K562 (cell line): Measurements from ENCODE around the gene PUM1. TPM values are rescaled to one million over a fixed set of nuclear protein-coding genes. Genes with fewer than 3 reads are reported as not detected.

ENCODE experiments used
- ARID3A ChIP-seq: IDR thresholded peaks from 2 replicates; pipeline ENCODE4 v1.6.1; 2012; ENCODE audit warnings: low read depth, low read length, improper control_type of control experiment, borderline replicate concordance
- ATF4 ChIP-seq: fragments of 450-650 bp; formaldehyde crosslinking; IDR thresholded peaks from 2 replicates; pipeline ENCODE4 v1.4.0; 2022; ENCODE audit warnings: mild to moderate bottlenecking, moderate library complexity
- BRCA1 ChIP-seq, 2 experiments: fragments of 450-650 bp in 1 of 2; sonication (generic) in 1 of 2; formaldehyde crosslinking in 1 of 2; IDR thresholded peaks; 2 replicates each; pipeline versions ENCODE4 v1.5.0 to v1.6.1; 2017 to 2020; ENCODE audit warnings: mild to moderate bottlenecking in 1 of 2, missing genetic modification reagents in 1 of 2
- CHCHD3 ChIP-seq: fragments of 250-450 bp; sonication (Bioruptor Pico); IDR thresholded peaks from 2 replicates; pipeline ENCODE4 v2.1.2; 2022; ENCODE audit warnings: mild to moderate bottlenecking
- CREBBP ChIP-seq: IDR thresholded peaks from one replicate; pipeline ENCODE4 v1.6.1; 2012; ENCODE audit warnings: low read depth, mild to moderate bottlenecking, control low read depth, inconsistent platforms, low read length
- DACH1 ChIP-seq: fragments of 450-650 bp; IDR thresholded peaks from 2 replicates; pipeline ENCODE4 v1.6.1; 2018; ENCODE audit not compliant: partially characterized antibody
- ELF2 ChIP-seq: fragments of 250-450 bp; sonication (Bioruptor Pico); IDR thresholded peaks from 2 replicates; pipeline ENCODE4 v1.5.0; 2021; ENCODE audit warnings: mild to moderate bottlenecking
- ETV6 ChIP-seq, 3 experiments: fragments of 150-350 bp in 1 of 3; sonication (generic) in 1 of 3; formaldehyde crosslinking in 1 of 3; IDR thresholded peaks; 2 replicates each; pipeline versions ENCODE4 v1.6.1 to v1.8.0; 2014 to 2022; ENCODE audit warnings: borderline replicate concordance in 2 of 3, low read depth in 2 of 3, antibody characterized with exemption in 1 of 3, low read length in 1 of 3, mild to moderate bottlenecking in 1 of 3, missing genetic modification reagents in 1 of 3
- GATAD2B ChIP-seq: fragments of 450-650 bp; IDR thresholded peaks from 2 replicates; pipeline ENCODE4 v1.6.1; 2017; ENCODE audit warnings: mild to moderate bottlenecking, borderline replicate concordance
- POU5F1 ChIP-seq: fragments of 150-350 bp; IDR thresholded peaks from 2 replicates; pipeline ENCODE4 v1.6.1; 2014; ENCODE audit warnings: borderline replicate concordance, low read length, low read depth, mild to moderate bottlenecking; ENCODE audit not compliant: partially characterized antibody
- SLC30A9 ChIP-seq: fragments of 250-450 bp; sonication (Bioruptor Pico); IDR thresholded peaks from 2 replicates; pipeline ENCODE4 v1.8.0; 2022; ENCODE audit warnings: mild to moderate bottlenecking, moderate library complexity
- TAF9B ChIP-seq: fragments of 450-650 bp; IDR thresholded peaks from 2 replicates; pipeline ENCODE4 v1.6.1; 2018; ENCODE audit warnings: mild to moderate bottlenecking; ENCODE audit not compliant: partially characterized antibody
- XRCC3 ChIP-seq: fragments of 450-650 bp; IDR thresholded peaks from 2 replicates; pipeline ENCODE4 v1.6.1; 2017; ENCODE audit warnings: mild to moderate bottlenecking, moderate library complexity
- ZEB2 ChIP-seq: fragments of 450-650 bp; IDR thresholded peaks from 2 replicates; pipeline ENCODE4 v1.6.1; 2016
- ZNF146 ChIP-seq: IDR thresholded peaks from one replicate; pipeline ENCODE4 v1.6.1; 2018; ENCODE audit warnings: missing compliant biosample characterization; ENCODE audit not compliant: unreplicated experiment
- ZNF263 ChIP-seq: sonication (generic); formaldehyde crosslinking; IDR thresholded peaks from 2 replicates; pipeline ENCODE4 v1.8.0; 2022; ENCODE audit warnings: mild to moderate bottlenecking, missing genetic modification reagents, borderline replicate concordance
- ZNF436 ChIP-seq: fragments of 250-450, 450-650 bp; sonication (Bioruptor Pico); formaldehyde crosslinking; IDR thresholded peaks from 2 replicates; pipeline ENCODE4 v1.7.0; 2020; ENCODE audit warnings: mild to moderate bottlenecking
- ZNF696 ChIP-seq: fragments of 250-450 bp; sonication (Bioruptor Pico); conservative IDR thresholded peaks from 2 replicates; pipeline ENCODE4 v1.4.0; 2020; ENCODE audit warnings: mild to moderate bottlenecking, moderate library complexity
- polyA plus RNA-seq, 8 experiments: library from polyadenylated mRNA; depleted of rRNA in 4 of 8; stranded (reverse) in 5 of 8; unstranded in 3 of 8; fragments of >200 nt; fragmentation: Nextera tagmentation in 2 of 8; fragmentation: Illumina TruSeq in 1 of 8; extraction: Ambion mirVana in 2 of 8; extraction: Trizol in 1 of 8; gene quantifications; 2 replicates each; pipeline versions ENCODE4 v1.2.1 to v1.2.3, GENCODE V29; 2011 to 2014; ENCODE audit warnings: inconsistent platforms in 1 of 8, missing spikeins in 1 of 8
- total RNA-seq, 7 experiments: library from RNA; depleted of rRNA in 6 of 7; stranded (reverse); fragments of >200 nt in 6 of 7; fragmentation: Illumina TruSeq in 2 of 7; extraction: Trizol in 2 of 7; gene quantifications; 2 replicates each; pipeline versions ENCODE4 v1.2.1 to v1.2.3, GENCODE V29; 2011 to 2021; ENCODE audit warnings: low replicate concordance in 1 of 7
- TF ChIP-seq, protein P1 (sequence below): fragments of 450-650 bp; conservative IDR thresholded peaks from 2 replicates; pipeline ENCODE4 v1.6.1; 2016; ENCODE audit warnings: missing genetic modification characterization, low read depth, mild to moderate bottlenecking, control low read depth, missing compliant biosample characterization
- TF ChIP-seq, protein P2 (sequence below): fragments of 450-650 bp; IDR thresholded peaks from 2 replicates; pipeline ENCODE4 v1.7.1; 2018; ENCODE audit warnings: mild to moderate bottlenecking, low read depth; ENCODE audit not compliant: partially characterized antibody

Gene PUM1
- total and polyA plus RNA-seq, 9 of the 15 experiments (the other 6 are each of a cell fraction or from before 2014, with no cell fraction given): 37.7 to 104 (median 55.7) TPM

GRCh38 chr1:31062867-31063380 lies 2.6 kb downstream of the PUM1 start (continued):
- TF ChIP-seq ARID3A (no peak), SLC30A9 (CRISPR knock-in tag) (no peak), CHCHD3 (CRISPR knock-in tag) (no peak), ELF2 (no peak), BRCA1 (IDR thresholded peaks at IDR 0.05) (no peak), BRCA1 (CRISPR knock-in tag; IDR thresholded peaks at IDR 0.05) (no peak), ETV6 (IDR thresholded peaks at IDR 0.05; ENCODE audit: borderline replicate concordance in 1 of 2, low read depth in 2 of 2, low read length in 1 of 2) (no peak), ETV6 (CRISPR knock-in tag; IDR thresholded peaks at IDR 0.05; ENCODE audit: borderline replicate concordance) (no peak), CREBBP (no peak), GATAD2B (0 out of 2 replicates have a peak, but pooled peaks have one; percentile 35), ZNF696 (no peak), POU5F1 (no peak), TAF9B (no peak), ZNF146 (no peak), ZEB2 (no peak), ATF4 (CRISPR knock-in tag) (no peak), ZNF263 (CRISPR knock-in tag) (no peak), DACH1 (no peak), XRCC3 (no peak), ZNF436 (CRISPR knock-in tag) (no peak)
- TF ChIP-seq, protein P1, sequence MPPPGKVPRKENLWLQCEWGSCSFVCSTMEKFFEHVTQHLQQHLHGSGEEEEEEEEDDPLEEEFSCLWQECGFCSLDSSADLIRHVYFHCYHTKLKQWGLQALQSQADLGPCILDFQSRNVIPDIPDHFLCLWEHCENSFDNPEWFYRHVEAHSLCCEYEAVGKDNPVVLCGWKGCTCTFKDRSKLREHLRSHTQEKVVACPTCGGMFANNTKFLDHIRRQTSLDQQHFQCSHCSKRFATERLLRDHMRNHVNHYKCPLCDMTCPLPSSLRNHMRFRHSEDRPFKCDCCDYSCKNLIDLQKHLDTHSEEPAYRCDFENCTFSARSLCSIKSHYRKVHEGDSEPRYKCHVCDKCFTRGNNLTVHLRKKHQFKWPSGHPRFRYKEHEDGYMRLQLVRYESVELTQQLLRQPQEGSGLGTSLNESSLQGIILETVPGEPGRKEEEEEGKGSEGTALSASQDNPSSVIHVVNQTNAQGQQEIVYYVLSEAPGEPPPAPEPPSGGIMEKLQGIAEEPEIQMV (tag): no peak
- TF ChIP-seq, protein P2, sequence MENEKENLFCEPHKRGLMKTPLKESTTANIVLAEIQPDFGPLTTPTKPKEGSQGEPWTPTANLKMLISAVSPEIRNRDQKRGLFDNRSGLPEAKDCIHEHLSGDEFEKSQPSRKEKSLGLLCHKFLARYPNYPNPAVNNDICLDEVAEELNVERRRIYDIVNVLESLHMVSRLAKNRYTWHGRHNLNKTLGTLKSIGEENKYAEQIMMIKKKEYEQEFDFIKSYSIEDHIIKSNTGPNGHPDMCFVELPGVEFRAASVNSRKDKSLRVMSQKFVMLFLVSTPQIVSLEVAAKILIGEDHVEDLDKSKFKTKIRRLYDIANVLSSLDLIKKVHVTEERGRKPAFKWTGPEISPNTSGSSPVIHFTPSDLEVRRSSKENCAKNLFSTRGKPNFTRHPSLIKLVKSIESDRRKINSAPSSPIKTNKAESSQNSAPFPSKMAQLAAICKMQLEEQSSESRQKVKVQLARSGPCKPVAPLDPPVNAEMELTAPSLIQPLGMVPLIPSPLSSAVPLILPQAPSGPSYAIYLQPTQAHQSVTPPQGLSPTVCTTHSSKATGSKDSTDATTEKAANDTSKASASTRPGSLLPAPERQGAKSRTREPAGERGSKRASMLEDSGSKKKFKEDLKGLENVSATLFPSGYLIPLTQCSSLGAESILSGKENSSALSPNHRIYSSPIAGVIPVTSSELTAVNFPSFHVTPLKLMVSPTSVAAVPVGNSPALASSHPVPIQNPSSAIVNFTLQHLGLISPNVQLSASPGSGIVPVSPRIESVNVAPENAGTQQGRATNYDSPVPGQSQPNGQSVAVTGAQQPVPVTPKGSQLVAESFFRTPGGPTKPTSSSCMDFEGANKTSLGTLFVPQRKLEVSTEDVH: peak; percentile 27
